Neural crest cell (in vitro differentiated cells): ENCODE results near the gene CYSTM1. TPM values are rescaled to one million over a fixed set of nuclear protein-coding genes. Genes with fewer than 3 reads are reported as not detected.
A peak's percentile ranks its signal among the peaks of the same experiment; 100 is the strongest.
"Not testable (repeated sequence)": the region's sequence is repeated elsewhere in the genome, so short reads cannot be mapped to it uniquely, and the experiment has no call there.

Experiments
- DNase-seq: peaks from one replicate; pipeline ENCODE4 v3.0.0; 2021; ENCODE audit warnings: low read depth, mixed read lengths, low spot score
- H3K27ac Mint-ChIP-seq: one replicate; pipeline ENCODE4 v1.8.0; 2021; ENCODE audit warnings: mild to moderate bottlenecking, mixed read lengths; ENCODE audit not compliant: unreplicated experiment
- H3K27me3 Mint-ChIP-seq: 2 replicates; pipeline ENCODE4 v1.8.0; 2021; ENCODE audit warnings: low read depth, mild to moderate bottlenecking, mixed read lengths
- H3K36me3 Mint-ChIP-seq: 2 replicates; pipeline ENCODE4 v1.8.0; 2021; ENCODE audit warnings: low read depth, mild to moderate bottlenecking, mixed read lengths
- H3K4me1 Mint-ChIP-seq: 2 replicates; pipeline ENCODE4 v1.8.0; 2021; ENCODE audit warnings: mixed read lengths
- H3K4me3 Mint-ChIP-seq: one replicate; pipeline ENCODE4 v1.8.0; 2021; ENCODE audit warnings: mild to moderate bottlenecking, mixed read lengths
- H3K9me3 Mint-ChIP-seq: 2 replicates; pipeline ENCODE4 v1.8.0; 2021; ENCODE audit warnings: mixed read lengths
- total RNA-seq: library from RNA; stranded (reverse); gene quantifications from 2 replicates; pipeline ENCODE4 v1.2.1, GENCODE V29; 2021
- TF ChIP-seq, protein P1 (sequence below): fragments of 200-600 bp; sonication (generic); conservative IDR thresholded peaks from 2 replicates; pipeline ENCODE4 v1.5.0; 2021; ENCODE audit warnings: antibody characterized with exemption, mild to moderate bottlenecking

CYSTM1 gene
- total RNA-seq, 1 donor from 2014 or later = 19.8 TPM

- DNase-seq = no peak
- peaks cover 23% of the 10 kb centered on the region for H3K4me1 Mint-ChIP-seq
- H3K4me3 Mint-ChIP-seq = no peak overlapping the region
- no peaks in the 10 kb centered on the region for H3K9me3 Mint-ChIP-seq
- TF ChIP-seq, protein P1, sequence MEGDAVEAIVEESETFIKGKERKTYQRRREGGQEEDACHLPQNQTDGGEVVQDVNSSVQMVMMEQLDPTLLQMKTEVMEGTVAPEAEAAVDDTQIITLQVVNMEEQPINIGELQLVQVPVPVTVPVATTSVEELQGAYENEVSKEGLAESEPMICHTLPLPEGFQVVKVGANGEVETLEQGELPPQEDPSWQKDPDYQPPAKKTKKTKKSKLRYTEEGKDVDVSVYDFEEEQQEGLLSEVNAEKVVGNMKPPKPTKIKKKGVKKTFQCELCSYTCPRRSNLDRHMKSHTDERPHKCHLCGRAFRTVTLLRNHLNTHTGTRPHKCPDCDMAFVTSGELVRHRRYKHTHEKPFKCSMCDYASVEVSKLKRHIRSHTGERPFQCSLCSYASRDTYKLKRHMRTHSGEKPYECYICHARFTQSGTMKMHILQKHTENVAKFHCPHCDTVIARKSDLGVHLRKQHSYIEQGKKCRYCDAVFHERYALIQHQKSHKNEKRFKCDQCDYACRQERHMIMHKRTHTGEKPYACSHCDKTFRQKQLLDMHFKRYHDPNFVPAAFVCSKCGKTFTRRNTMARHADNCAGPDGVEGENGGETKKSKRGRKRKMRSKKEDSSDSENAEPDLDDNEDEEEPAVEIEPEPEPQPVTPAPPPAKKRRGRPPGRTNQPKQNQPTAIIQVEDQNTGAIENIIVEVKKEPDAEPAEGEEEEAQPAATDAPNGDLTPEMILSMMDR = no peak
- H3K27me3 Mint-ChIP-seq = peaks cover 42% of the 10 kb centered on the region
- no peaks in the 10 kb centered on the region for H3K36me3 Mint-ChIP-seq
- H3K27ac Mint-ChIP-seq = no peak overlapping the region
Measured at GRCh38 chr5:140150201-140150600, 24.8 kb upstream of the CYSTM1 start.

- Mint-ChIP-seq H3K36me3 (no peaks in the 10 kb centered on the region), H3K9me3 (no peaks in the 10 kb centered on the region), H3K4me3 (no peak overlapping the region), H3K27ac (no peak overlapping the region), H3K4me1 (peaks cover 26% of the 10 kb centered on the region), H3K27me3 (peaks cover 31% of the 10 kb centered on the region)
- DNase-seq = no peak
- TF ChIP-seq, protein P1 = no peak
Measured at GRCh38 chr5:140151144-140152021, 23.6 kb upstream of the CYSTM1 start.

GRCh38 chr5:140152022-140152999 lies 22.7 kb upstream of the CYSTM1 start:
- Mint-ChIP-seq H3K4me3 (no peak overlapping the region), H3K27me3 (peaks cover 24% of the 10 kb centered on the region), H3K27ac (no peak overlapping the region), H3K4me1 (peaks cover 35% of the 10 kb centered on the region), H3K36me3 (no peaks in the 10 kb centered on the region), H3K9me3 (no peaks in the 10 kb centered on the region)
- TF ChIP-seq, protein P1 = no peak
- DNase-seq = no peak

DNA sequence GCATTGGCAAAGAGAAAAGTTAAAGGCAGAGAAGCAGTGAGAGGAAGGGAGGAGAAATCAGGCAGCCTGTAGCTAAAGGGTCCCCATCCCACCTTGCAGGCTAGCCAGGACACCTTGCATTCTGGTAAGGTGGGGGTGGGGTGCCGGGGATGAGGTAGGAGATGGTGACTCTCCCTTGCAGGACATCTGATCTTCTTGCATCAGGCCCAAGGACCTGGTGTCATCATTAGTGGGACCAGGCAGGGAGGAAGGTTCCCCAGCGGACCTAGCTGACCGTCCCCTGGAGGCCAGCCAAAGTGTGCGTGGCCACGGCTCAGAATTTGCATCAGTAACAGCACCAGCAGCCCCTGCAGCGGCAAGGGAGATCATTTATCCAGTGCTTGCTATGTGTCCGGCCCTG lies 21.7 kb upstream of the CYSTM1 start:
- TF ChIP-seq, protein P1 = no peak
- no peaks in the 10 kb centered on the region for H3K9me3 Mint-ChIP-seq
- no peak overlapping the region for H3K4me3 Mint-ChIP-seq
- peak overlapping the region; percentile 88 for H3K27ac Mint-ChIP-seq
- H3K27me3 Mint-ChIP-seq = peaks cover 14% of the 10 kb centered on the region
- DNase-seq = no peak
- H3K36me3 Mint-ChIP-seq = no peaks in the 10 kb centered on the region
- peaks cover 38% of the 10 kb centered on the region for H3K4me1 Mint-ChIP-seq

DNA sequence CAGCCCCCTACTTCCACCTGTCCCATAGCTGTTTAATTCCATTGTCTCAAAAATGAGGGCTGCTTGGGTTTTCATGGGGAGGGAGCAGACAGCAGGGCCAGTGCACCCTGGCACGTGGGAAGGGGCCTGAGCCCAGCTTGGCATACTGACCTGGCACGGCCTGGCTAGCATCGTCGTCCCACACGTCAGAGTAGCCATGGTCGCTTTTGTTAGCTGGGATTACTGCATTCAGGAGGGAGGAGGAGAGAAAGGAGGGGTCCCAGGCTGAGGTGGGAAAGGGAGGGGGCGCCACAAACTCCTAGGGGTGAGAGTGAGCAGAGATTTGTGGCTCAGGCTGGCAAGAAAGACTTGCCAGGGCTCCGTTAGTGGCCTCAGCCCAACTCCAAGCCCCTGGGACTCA lies 21.1 kb upstream of the CYSTM1 start:
- H3K4me3 Mint-ChIP-seq = no peak overlapping the region

DNA sequence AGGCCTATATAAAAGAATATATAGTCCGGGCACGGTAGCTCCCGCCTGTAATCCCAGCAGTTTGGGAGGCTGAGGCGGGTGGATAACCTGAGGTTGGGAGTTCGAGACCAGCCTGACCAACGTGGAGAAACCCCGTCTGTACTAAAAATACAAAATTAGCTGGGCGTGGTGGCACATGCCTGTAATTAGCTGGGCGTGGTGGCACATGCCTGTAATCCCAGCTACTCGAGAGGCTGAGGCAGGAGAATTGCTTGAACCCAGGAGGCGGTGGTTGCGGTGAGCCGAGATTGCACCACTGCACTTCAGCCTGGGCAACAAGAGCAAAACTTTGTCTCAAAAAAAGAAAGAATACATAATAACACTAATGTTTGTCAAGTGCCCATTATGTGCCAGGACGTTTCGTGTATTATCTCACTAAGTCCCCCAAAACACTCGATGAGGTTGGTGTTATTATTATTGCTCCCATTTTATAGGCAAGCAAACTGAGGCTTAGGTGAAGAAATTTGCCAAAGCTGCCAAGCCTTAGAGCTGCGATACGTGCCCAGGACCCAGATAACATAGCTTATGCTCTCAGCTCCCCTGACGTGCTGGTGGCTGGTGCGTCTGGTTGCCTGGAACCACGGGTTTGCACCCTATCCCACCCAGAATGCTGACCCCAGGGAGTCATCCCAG lies 20.1 kb upstream of the CYSTM1 start:
- peaks cover 43% of the 10 kb centered on the region for H3K4me1 Mint-ChIP-seq
- not testable (repeated sequence) for H3K4me3 Mint-ChIP-seq, DNase-seq, H3K36me3 Mint-ChIP-seq, H3K27ac Mint-ChIP-seq, H3K9me3 Mint-ChIP-seq, H3K27me3 Mint-ChIP-seq

More for the DNA sequence above, 21.1 kb upstream of the CYSTM1 start:
- DNase-seq = no peak
- peaks cover 10% of the 10 kb centered on the region for H3K27me3 Mint-ChIP-seq
- no peaks in the 10 kb centered on the region for H3K9me3 Mint-ChIP-seq
- no peaks in the 10 kb centered on the region for H3K36me3 Mint-ChIP-seq
- TF ChIP-seq, protein P1 = no peak
- no peak overlapping the region for H3K27ac Mint-ChIP-seq
- H3K4me1 Mint-ChIP-seq = peaks cover 38% of the 10 kb centered on the region
